Measurements from ENCODE around the gene SMIM20. TPM values are rescaled to one million over a fixed set of nuclear protein-coding genes. Genes with fewer than 3 reads are reported as not detected.

Gene SMIM20
- total and polyA plus RNA-seq, 5 experiments from 2014 or later, result 19.4 to 76.4 (median 64.1) TPM

- Mint-ChIP-seq H3K4me1 (peaks cover 4 to 17% (median 11%) of the 10 kb centered on the region in 4 donors), H3K4me3 (peak overlapping the region in 1 of 10 donors; percentile 16), H3K27ac (peak overlapping the region in 2 of 10 donors; percentile 21 to 53), H3K27me3 (peaks cover 20 to 94% (median 43%) of the 10 kb centered on the region in 5 donors), H3K36me3 (peaks cover 0 to 5% (median 0%) of the 10 kb centered on the region in 3 donors), H3K9me3 (peaks cover 0 to 4% (median 1%) of the 10 kb centered on the region in 9 donors)
- ATAC-seq, result peak in 1 of 2 donors; percentile 48
- POLR2A ChIA-PET, result no interaction called here
- peak in 1 of 10 donors; percentile 6 for DNase-seq
Observed at GRCh38 chr4:25951390-25951952, 37.5 kb downstream of the SMIM20 start.

- no peak overlapping the region for H3K4me3 Mint-ChIP-seq
- DNase-seq (no peak), ATAC-seq (no peak)
- H3K27ac Mint-ChIP-seq, result no peak overlapping the region
- H3K4me1 Mint-ChIP-seq, result peaks cover 4 to 17% (median 11%) of the 10 kb centered on the region in 4 donors
- H3K36me3 Mint-ChIP-seq, result peaks cover 0 to 5% (median 0%) of the 10 kb centered on the region in 3 donors
- POLR2A ChIA-PET, result no interaction called here
- peaks cover 0 to 5% (median 1%) of the 10 kb centered on the region in 9 donors for H3K9me3 Mint-ChIP-seq
- H3K27me3 Mint-ChIP-seq, result peaks cover 15 to 80% (median 43%) of the 10 kb centered on the region in 5 donors
Observed at GRCh38 chr4:25953740-25954139, 39.7 kb downstream of the SMIM20 start.

- ATAC-seq, result no peak
- no peak overlapping the region for H3K27ac Mint-ChIP-seq
- POLR2A ChIA-PET, result no interaction called here
- peaks cover 13 to 73% (median 38%) of the 10 kb centered on the region in 5 donors for H3K27me3 Mint-ChIP-seq
- H3K36me3 Mint-ChIP-seq, result peaks cover 0 to 5% (median 0%) of the 10 kb centered on the region in 3 donors
- H3K4me1 Mint-ChIP-seq, result peaks cover 4 to 17% (median 11%) of the 10 kb centered on the region in 4 donors
- peaks cover 0 to 5% (median 1%) of the 10 kb centered on the region in 9 donors for H3K9me3 Mint-ChIP-seq
- no peak overlapping the region for H3K4me3 Mint-ChIP-seq
- DNase-seq, result no peak
Observed at GRCh38 chr4:25954293-25954904, 40.4 kb downstream of the SMIM20 start.

DNA sequence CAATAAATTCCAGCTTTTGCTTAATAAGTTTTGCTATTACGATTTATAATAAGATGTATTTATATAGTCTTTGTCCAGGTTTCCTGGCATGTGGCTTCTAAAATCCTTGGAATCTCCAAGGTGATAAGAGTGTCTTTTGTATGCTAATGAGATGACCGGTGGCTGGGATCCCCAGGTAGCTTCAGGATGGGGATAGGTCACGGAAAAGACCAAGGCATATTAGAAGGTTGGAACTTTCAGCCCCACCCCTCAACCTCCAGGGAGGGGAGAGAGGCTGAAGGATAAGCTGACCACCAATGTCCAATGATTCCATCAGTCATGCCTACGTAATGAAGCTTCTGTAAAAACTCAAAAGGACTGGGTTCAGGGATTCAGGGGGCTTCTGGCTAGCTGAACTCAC is 41.7 kb downstream of the SMIM20 start:
- H3K36me3 Mint-ChIP-seq, result peaks cover 0 to 5% (median 0%) of the 10 kb centered on the region in 3 donors
- H3K9me3 Mint-ChIP-seq, result peaks cover 0 to 5% (median 1%) of the 10 kb centered on the region in 9 donors
- peaks cover 5 to 60% (median 27%) of the 10 kb centered on the region in 5 donors for H3K27me3 Mint-ChIP-seq
- H3K4me3 Mint-ChIP-seq, result no peak overlapping the region
- no peak overlapping the region for H3K27ac Mint-ChIP-seq
- no peak for ATAC-seq
- POLR2A ChIA-PET, result no interaction called here
- no peak for DNase-seq
- peaks cover 4 to 17% (median 11%) of the 10 kb centered on the region in 4 donors for H3K4me1 Mint-ChIP-seq

GRCh38 chr4:25956260-25956659 is 42.2 kb downstream of the SMIM20 start:
- peaks cover 0 to 5% (median 0%) of the 10 kb centered on the region in 3 donors for H3K36me3 Mint-ChIP-seq
- H3K9me3 Mint-ChIP-seq, result peaks cover 0 to 5% (median 1%) of the 10 kb centered on the region in 9 donors
- H3K4me1 Mint-ChIP-seq, result peaks cover under 1 to 11% (median 7%) of the 10 kb centered on the region in 4 donors
- ATAC-seq (no peak), DNase-seq (no peak)
- H3K27ac Mint-ChIP-seq, result no peak overlapping the region
- no peak overlapping the region for H3K4me3 Mint-ChIP-seq
- POLR2A ChIA-PET, result no interaction called here
- peaks cover 3 to 54% (median 22%) of the 10 kb centered on the region in 5 donors for H3K27me3 Mint-ChIP-seq

DNA sequence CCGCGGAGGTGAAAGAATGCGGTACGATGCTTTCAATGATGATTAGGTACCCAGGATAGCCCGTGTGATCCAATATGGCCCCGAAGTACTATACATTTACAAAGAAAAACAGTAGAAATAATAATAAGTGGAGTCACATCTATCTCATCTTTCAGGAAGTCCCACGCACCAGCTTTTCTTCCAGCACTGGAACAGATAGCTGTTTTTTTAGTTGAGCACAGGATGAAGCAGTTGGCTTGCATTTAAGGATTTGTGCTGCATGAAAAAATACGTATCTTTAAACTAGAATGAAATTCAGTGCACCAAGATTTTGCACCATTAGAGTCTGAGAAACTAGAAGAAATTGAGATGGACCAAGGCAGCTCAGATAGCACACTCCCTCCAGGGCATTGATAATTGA is 44.1 kb downstream of the SMIM20 start:
- no peaks in the 10 kb centered on the region for H3K4me1 Mint-ChIP-seq
- H3K27ac Mint-ChIP-seq, result no peak overlapping the region
- H3K4me3 Mint-ChIP-seq, result no peak overlapping the region
- no peak for DNase-seq
- ATAC-seq, result no peak
- H3K27me3 Mint-ChIP-seq, result peaks cover 3 to 36% (median 13%) of the 10 kb centered on the region in 5 donors
- POLR2A ChIA-PET, result no interaction called here
- H3K9me3 Mint-ChIP-seq, result peaks cover 0 to 5% (median 1%) of the 10 kb centered on the region in 9 donors
- peaks cover 0 to 5% (median 0%) of the 10 kb centered on the region in 3 donors for H3K36me3 Mint-ChIP-seq

DNA sequence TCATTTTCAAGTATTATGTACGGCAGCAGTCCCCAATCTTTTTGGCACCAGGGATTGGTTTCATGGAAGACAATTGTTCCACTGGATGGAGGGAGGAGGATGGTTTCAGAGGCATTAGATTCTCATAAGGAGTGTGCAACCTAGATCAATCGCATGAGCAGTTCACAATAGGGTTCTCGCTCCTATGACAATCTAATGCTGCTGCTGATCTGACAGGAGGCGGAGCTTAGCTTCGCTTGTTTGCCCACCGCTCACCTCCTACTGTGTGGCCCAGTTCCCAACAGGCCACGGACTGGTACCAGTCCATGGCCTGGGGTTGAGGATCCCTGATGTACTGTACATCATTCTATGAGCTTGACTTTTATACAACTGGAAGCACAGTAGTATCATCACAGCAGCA is 48.4 kb downstream of the SMIM20 start:
- DNase-seq (no peak), ATAC-seq (no peak)
- POLR2A ChIA-PET, result no interaction called here
- H3K27me3 Mint-ChIP-seq, result peaks cover 0 to 4% (median 3%) of the 10 kb centered on the region in 5 donors
- no peak overlapping the region for H3K27ac Mint-ChIP-seq
- no peak overlapping the region for H3K4me3 Mint-ChIP-seq
- H3K36me3 Mint-ChIP-seq, result no peaks in the 10 kb centered on the region
- peaks cover 0 to 3% (median 0%) of the 10 kb centered on the region in 4 donors for H3K4me1 Mint-ChIP-seq
- H3K9me3 Mint-ChIP-seq, result no peaks in the 10 kb centered on the region

DNA sequence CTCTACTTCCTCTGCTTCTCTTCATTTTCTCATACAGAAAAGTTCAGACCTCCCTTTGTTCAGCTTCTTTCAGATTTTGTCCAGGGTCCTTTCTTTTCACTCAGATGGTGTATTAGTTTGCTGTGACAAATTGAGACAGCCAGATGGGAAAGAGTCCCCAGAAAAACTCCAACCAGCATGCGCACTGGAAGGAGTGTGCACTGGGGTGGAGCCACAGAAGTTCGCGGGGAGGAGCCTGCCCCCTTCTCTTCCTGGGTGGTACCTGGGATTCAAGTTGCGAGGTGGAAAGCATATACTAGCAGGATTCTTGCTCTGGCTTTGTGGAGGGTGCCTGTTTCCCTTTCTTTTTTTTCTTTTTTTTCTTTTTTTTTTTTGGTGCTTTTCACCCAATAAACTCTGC is 51.6 kb downstream of the SMIM20 start:
- H3K4me1 Mint-ChIP-seq, result peaks cover 0 to 18% (median 3%) of the 10 kb centered on the region in 4 donors
- peak overlapping the region in 1 of 10 donors; percentile 2 for H3K27ac Mint-ChIP-seq
- H3K9me3 Mint-ChIP-seq, result no peaks in the 10 kb centered on the region
- ATAC-seq (no peak), DNase-seq (no peak)
- H3K4me3 Mint-ChIP-seq, result no peak overlapping the region
- peaks cover 4 to 33% (median 16%) of the 10 kb centered on the region in 5 donors for H3K27me3 Mint-ChIP-seq
- H3K36me3 Mint-ChIP-seq, result no peaks in the 10 kb centered on the region
- POLR2A ChIA-PET, result no interaction called here

- POLR2A ChIA-PET, result no interaction called here
Observed at GRCh38 chr4:25966171-25966570, 52.2 kb downstream of the SMIM20 start.

DNA sequence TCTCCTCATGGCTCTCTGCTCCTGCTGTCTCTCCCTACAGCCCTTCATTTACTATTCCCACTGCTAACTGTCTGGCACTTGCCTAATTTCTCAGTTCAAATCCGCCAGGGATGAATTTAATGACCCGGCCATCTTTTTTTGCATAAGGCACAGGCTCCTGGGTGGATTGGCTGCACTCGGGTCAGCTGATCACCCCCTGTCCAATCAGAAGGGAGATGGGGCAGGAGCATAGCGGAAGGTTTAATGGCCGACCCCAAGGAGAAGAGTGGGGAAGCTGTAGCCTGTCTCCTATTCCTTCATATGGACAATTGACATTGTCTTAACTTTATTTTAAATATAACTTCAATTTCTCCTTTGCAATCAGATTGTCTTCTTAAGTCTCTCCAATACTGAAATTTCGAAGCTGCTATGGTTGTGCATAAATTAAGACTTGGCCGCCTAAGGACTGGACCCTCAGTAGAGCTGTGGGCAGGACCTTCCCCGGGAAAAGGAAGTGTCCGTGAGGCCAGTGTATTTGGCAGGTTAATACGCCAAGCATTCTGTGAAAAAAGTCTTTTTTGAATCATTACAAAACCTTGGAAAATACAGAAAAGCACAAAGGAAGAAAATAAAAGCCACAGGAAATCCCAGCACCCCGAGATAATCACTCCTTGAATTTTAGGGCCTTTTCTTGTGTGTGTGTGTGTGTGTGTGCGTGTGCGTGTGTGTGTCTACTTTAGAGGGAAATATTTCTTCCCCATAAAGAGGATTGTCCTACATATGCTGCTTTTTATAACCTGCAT is 55.5 kb downstream of the SMIM20 start:
- Mint-ChIP-seq H3K27me3 (peaks cover 4 to 33% (median 16%) of the 10 kb centered on the region in 5 donors), H3K27ac (no peak overlapping the region), H3K9me3 (no peaks in the 10 kb centered on the region), H3K4me1 (peaks cover 0 to 18% (median 3%) of the 10 kb centered on the region in 4 donors), H3K4me3 (no peak overlapping the region), H3K36me3 (no peaks in the 10 kb centered on the region)
- no peak for DNase-seq
- POLR2A ChIA-PET, result no interaction called here
- no peak for ATAC-seq

More at GRCh38 chr4:25966171-25966570, 52.2 kb downstream of the SMIM20 start:
- no peaks in the 10 kb centered on the region for H3K9me3 Mint-ChIP-seq
- peak overlapping the region in 1 of 10 donors; percentile 41 for H3K27ac Mint-ChIP-seq
- peaks cover 4 to 33% (median 16%) of the 10 kb centered on the region in 5 donors for H3K27me3 Mint-ChIP-seq
- DNase-seq (no peak), ATAC-seq (no peak)
- peaks cover 0 to 18% (median 3%) of the 10 kb centered on the region in 4 donors for H3K4me1 Mint-ChIP-seq
- H3K4me3 Mint-ChIP-seq, result no peak overlapping the region
- H3K36me3 Mint-ChIP-seq, result no peaks in the 10 kb centered on the region

DNA sequence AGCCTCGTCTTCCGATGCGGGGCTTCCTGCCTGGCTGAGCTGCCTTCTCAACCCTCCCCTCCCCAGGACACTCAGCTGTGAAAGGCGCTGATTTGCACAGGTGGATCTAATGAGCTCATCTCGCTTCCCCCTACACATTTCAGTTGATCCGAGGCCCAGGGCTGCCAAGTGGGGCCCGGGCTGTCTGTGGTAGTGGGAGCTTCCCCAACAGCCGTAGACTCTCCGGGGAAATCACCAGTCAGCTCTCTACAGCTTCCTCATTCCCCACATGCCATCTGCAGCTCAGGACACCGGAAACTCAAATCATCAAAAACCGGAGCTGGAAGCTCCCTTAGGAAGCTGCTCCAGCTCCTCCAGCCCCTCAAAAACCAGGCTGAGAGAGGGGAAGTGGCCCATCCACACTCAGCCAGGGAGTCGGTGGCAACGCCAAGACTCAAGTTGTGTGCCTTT is 56.2 kb downstream of the SMIM20 start:
- H3K27me3 Mint-ChIP-seq, result peaks cover 4 to 33% (median 16%) of the 10 kb centered on the region in 5 donors
- POLR2A ChIA-PET, result no interaction called here
- peaks cover 0 to 18% (median 3%) of the 10 kb centered on the region in 4 donors for H3K4me1 Mint-ChIP-seq
- H3K9me3 Mint-ChIP-seq, result no peaks in the 10 kb centered on the region
- H3K4me3 Mint-ChIP-seq, result peak overlapping the region in 2 of 10 donors; percentile 29 to 49
- no peak for ATAC-seq
- no peaks in the 10 kb centered on the region for H3K36me3 Mint-ChIP-seq
- DNase-seq, result no peak
- no peak overlapping the region for H3K27ac Mint-ChIP-seq

DNA sequence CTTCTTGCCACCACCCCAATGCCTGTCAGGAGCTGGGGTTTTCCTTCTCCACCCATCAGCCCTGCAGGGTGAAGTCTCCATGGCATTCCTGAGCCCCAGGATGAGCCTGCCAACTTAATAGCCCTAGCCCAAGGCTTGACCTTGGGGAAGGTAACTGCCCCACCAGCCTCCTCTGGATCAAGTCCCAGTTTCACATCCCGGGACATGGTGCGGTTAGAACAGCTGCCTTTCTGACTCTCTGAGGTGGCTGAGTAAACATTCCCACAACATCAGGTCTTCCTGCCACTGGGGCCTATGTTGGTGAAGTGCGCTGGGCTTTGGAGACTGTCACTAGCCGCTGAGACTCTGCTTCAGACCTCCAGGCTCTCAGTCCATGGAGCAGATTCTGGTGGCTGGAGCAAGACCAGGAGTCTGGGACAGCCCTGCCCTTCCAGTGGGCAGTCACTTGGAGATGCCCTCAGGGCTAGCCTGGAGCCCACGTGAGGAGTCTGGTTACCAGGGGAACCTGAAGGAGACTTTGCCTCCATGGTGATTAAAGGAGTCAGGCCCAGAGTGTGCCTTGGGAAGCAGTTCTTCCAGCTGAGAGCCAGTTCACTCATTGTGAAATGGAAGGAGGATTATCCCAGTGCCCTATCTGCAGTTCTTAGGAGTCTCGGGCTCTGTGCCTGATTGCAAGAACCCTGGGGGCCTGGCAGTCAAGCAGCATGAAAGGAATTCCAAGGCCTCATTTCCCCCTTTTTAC is 56.8 kb downstream of the SMIM20 start:
- H3K4me3 Mint-ChIP-seq, result no peak overlapping the region
- no peaks in the 10 kb centered on the region for H3K9me3 Mint-ChIP-seq
- H3K4me1 Mint-ChIP-seq, result peaks cover 0 to 18% (median 3%) of the 10 kb centered on the region in 4 donors
- H3K36me3 Mint-ChIP-seq, result no peaks in the 10 kb centered on the region
- no peak for ATAC-seq
- POLR2A ChIA-PET, result no interaction called here
- H3K27me3 Mint-ChIP-seq, result peaks cover 4 to 33% (median 16%) of the 10 kb centered on the region in 5 donors
- peak overlapping the region in 1 of 10 donors; percentile 68 for H3K27ac Mint-ChIP-seq
- DNase-seq, result no peak

Measured in naive thymus-derived CD8-positive, alpha-beta T cell (primary cell).